T-helper 22 cell (primary cell): ENCODE data around the gene YWHAE.
"Not testable (repeated sequence)": the region's sequence is repeated elsewhere in the genome, so short reads cannot be mapped to it uniquely, and the experiment has no call there.

Experiments
- DNase-seq: peaks from one replicate; pipeline ENCODE4 v3.0.0-alpha.2; 2020; ENCODE audit warnings: low read depth

Gene YWHAE

GRCh38 chr17:1325766-1326165 lies 74.3 kb downstream of the YWHAE start:
- no peak for DNase-seq

- no peak for DNase-seq
Observed at GRCh38 chr17:1324201-1324771, 75.7 kb downstream of the YWHAE start.

GRCh38 chr17:1323336-1323735 lies 76.7 kb downstream of the YWHAE start:
- no peak for DNase-seq

GRCh38 chr17:1322480-1322879 lies 77.5 kb downstream of the YWHAE start:
- DNase-seq: no peak

- no peak for DNase-seq
Observed at GRCh38 chr17:1322014-1322428, 78.0 kb downstream of the YWHAE start.

- DNase-seq: no peak
Observed at GRCh38 chr17:1315891-1316403, 84.1 kb downstream of the YWHAE start.

- no peak for DNase-seq
Observed at GRCh38 chr17:1315409-1315808, 84.6 kb downstream of the YWHAE start.

GRCh38 chr17:1313270-1314005 lies 86.6 kb downstream of the YWHAE start:
- DNase-seq: no peak

GRCh38 chr17:1312261-1312870 lies 87.7 kb downstream of the YWHAE start:
- no peak for DNase-seq

GRCh38 chr17:1307829-1308228 lies 92.2 kb downstream of the YWHAE start:
- not testable (repeated sequence) for DNase-seq

- no peak for DNase-seq
Observed at GRCh38 chr17:1304962-1305563, 95.0 kb downstream of the YWHAE start.

- no peak for DNase-seq
Observed at GRCh38 chr17:1304522-1304921, 95.5 kb downstream of the YWHAE start.

GRCh38 chr17:1302761-1303160 lies 97.3 kb downstream of the YWHAE start:
- no peak for DNase-seq

GRCh38 chr17:1301546-1301945 lies 98.5 kb downstream of the YWHAE start:
- DNase-seq: no peak

- no peak for DNase-seq
Observed at GRCh38 chr17:1300371-1300905, 99.6 kb downstream of the YWHAE start.

- DNase-seq: no peak
Observed at GRCh38 chr17:1299552-1300370, 100.3 kb downstream of the YWHAE start.

GRCh38 chr17:1298606-1299005 lies 101.4 kb downstream of the YWHAE start:
- peak; percentile 28 for DNase-seq
